SU-DHL-6 (cell line): ENCODE measurements around the gene B4GALT5.

Experiments used
- H2AFZ ChIP-seq: fragments of 200-600 bp; sonication (generic); 2 replicates; pipeline ENCODE4 v1.6.1; 2014; ENCODE audit warnings: low read depth, mild to moderate bottlenecking, moderate library complexity, mixed read lengths, antibody characterized with exemption, low read length; ENCODE audit not compliant: severe bottlenecking
- H3F3A ChIP-seq: fragments of 200-600 bp; shearing (Covaris generic); 2 replicates; pipeline ENCODE4 v1.6.0; 2016; ENCODE audit warnings: antibody characterized with exemption, mild to moderate bottlenecking; ENCODE audit not compliant: insufficient read depth
- H3K27ac ChIP-seq: fragments of 200-600 bp; sonication (generic); 2 replicates; pipeline ENCODE4 v1.5.1; 2016; ENCODE audit warnings: low read depth, mild to moderate bottlenecking, low read length, moderate library complexity, mixed read lengths
- H3K27me3 ChIP-seq: fragments of 200-600 bp; sonication (generic), shearing (Covaris generic); 2 replicates; pipeline ENCODE4 v1.6.0; 2014; ENCODE audit warnings: mild to moderate bottlenecking, low read length
- H3K36me3 ChIP-seq: fragments of 200-600 bp; sonication (generic); 2 replicates; pipeline ENCODE4 v1.6.1; 2014; ENCODE audit warnings: mild to moderate bottlenecking, low read length, mixed read lengths
- H3K4me2 ChIP-seq: fragments of 300-600, 200-600 bp; shearing (Covaris generic), sonication (generic); 2 replicates; pipeline ENCODE4 v1.6.0; 2014; ENCODE audit warnings: low read length, low read depth, mild to moderate bottlenecking; ENCODE audit not compliant: poor library complexity, severe bottlenecking
- H3K4me3 ChIP-seq: fragments of 200-600 bp; sonication (generic); 2 replicates; pipeline ENCODE4 v1.5.1; 2014; ENCODE audit warnings: antibody characterized with exemption, low read length, mild to moderate bottlenecking, mixed read lengths; ENCODE audit not compliant: insufficient read depth, poor library complexity, severe bottlenecking
- H3K79me2 ChIP-seq: fragments of 200-600 bp; sonication (generic); 2 replicates; pipeline ENCODE4 v1.6.1; 2014; ENCODE audit warnings: mild to moderate bottlenecking, low read length, moderate library complexity; ENCODE audit not compliant: insufficient read depth
- H3K9ac ChIP-seq: fragments of 200-600 bp; sonication (generic); 2 replicates; pipeline ENCODE4 v1.7.0; 2014; ENCODE audit warnings: mild to moderate bottlenecking, low read length
- H3K9me2 ChIP-seq: fragments of 200-600 bp; sonication (generic); replicated peaks from 2 replicates; pipeline ENCODE4 v1.6.1; 2014; ENCODE audit warnings: low read length; ENCODE audit not compliant: insufficient read depth
- H3K9me3 ChIP-seq: fragments of 200-600 bp; sonication (generic); 2 replicates; pipeline ENCODE4 v1.6.1; 2014; ENCODE audit warnings: low read length, mixed read lengths; ENCODE audit not compliant: insufficient read depth
- H4K20me1 ChIP-seq: fragments of 200-600 bp; sonication (generic); 2 replicates; pipeline ENCODE4 v1.6.1; 2014; ENCODE audit warnings: low read depth, mild to moderate bottlenecking, antibody characterized with exemption, low read length, moderate library complexity, mixed read lengths
- CTCF ChIP-seq: fragments of 200-600 bp; sonication (generic); IDR thresholded peaks from one replicate; pipeline ENCODE4 v1.5.1; 2017; ENCODE audit warnings: antibody characterized with exemption, mild to moderate bottlenecking, low read length, moderate library complexity; ENCODE audit not compliant: insufficient read depth, poor library complexity, severe bottlenecking
- EZH2phosphoT487 ChIP-seq: fragments of 200-600 bp; sonication (generic), shearing (Covaris generic); conservative IDR thresholded peaks from 2 replicates; pipeline ENCODE4 v1.6.1; 2018; ENCODE audit warnings: mild to moderate bottlenecking, antibody characterized with exemption, low read length, moderate library complexity, mixed read lengths

B4GALT5 gene

GRCh38 chr20:49585585-49586245, 128.0 kb downstream of the B4GALT5 start:
- no peak overlapping the region for H3K27ac ChIP-seq
- no peak for TF ChIP-seq EZH2phosphoT487
- no peak for TF ChIP-seq CTCF
- no peak overlapping the region for H2AFZ ChIP-seq
- H3K27me3 ChIP-seq: no peaks in the 10 kb centered on the region
- H4K20me1 ChIP-seq: no peaks in the 10 kb centered on the region
- no peak overlapping the region for H3K4me3 ChIP-seq
- H3K36me3 ChIP-seq: no peaks in the 10 kb centered on the region
- no peaks in the 10 kb centered on the region for H3K9me2 ChIP-seq
- no peaks in the 10 kb centered on the region for H3K9me3 ChIP-seq
- H3F3A ChIP-seq: no peaks in the 10 kb centered on the region
- no peaks in the 10 kb centered on the region for H3K79me2 ChIP-seq
- no peak overlapping the region for H3K4me2 ChIP-seq
- no peak overlapping the region for H3K9ac ChIP-seq

- Histone ChIP-seq H3K9ac (no peak overlapping the region), H3K36me3 (no peaks in the 10 kb centered on the region), H3K27ac (no peak overlapping the region), H3F3A (no peaks in the 10 kb centered on the region), H3K4me2 (no peak overlapping the region), H3K9me2 (no peaks in the 10 kb centered on the region), H4K20me1 (no peaks in the 10 kb centered on the region), H2AFZ (no peak overlapping the region), H3K27me3 (no peaks in the 10 kb centered on the region), H3K79me2 (no peaks in the 10 kb centered on the region), H3K4me3 (no peak overlapping the region), H3K9me3 (no peaks in the 10 kb centered on the region)
- TF ChIP-seq CTCF: no peak
- TF ChIP-seq EZH2phosphoT487: no peak
These were observed 129.0 kb downstream of the B4GALT5 start for GRCh38 chr20:49584418-49585382.

- no peak overlapping the region for H3K9ac ChIP-seq
- H3K79me2 ChIP-seq: no peaks in the 10 kb centered on the region
- H3K9me2 ChIP-seq: no peaks in the 10 kb centered on the region
- H3K4me3 ChIP-seq: no peak overlapping the region
- no peaks in the 10 kb centered on the region for H4K20me1 ChIP-seq
- H2AFZ ChIP-seq: no peak overlapping the region
- TF ChIP-seq CTCF (no peak), EZH2phosphoT487 (no peak)
- H3K9me3 ChIP-seq: no peaks in the 10 kb centered on the region
- no peak overlapping the region for H3K4me2 ChIP-seq
- H3K27me3 ChIP-seq: no peaks in the 10 kb centered on the region
- no peak overlapping the region for H3K27ac ChIP-seq
- H3F3A ChIP-seq: no peaks in the 10 kb centered on the region
- no peaks in the 10 kb centered on the region for H3K36me3 ChIP-seq
These were observed 129.8 kb downstream of the B4GALT5 start for GRCh38 chr20:49583669-49584417.
